ENCODE data around the gene TCF3.

- TF ChIP-seq CTCF (IDR thresholded peaks at IDR 0.05; ENCODE audit: poor library complexity) (no peak), EZH2 (IDR thresholded peaks at IDR 0.05; ENCODE audit: borderline replicate concordance) (no peak)
These were observed 77.9 kb downstream of the TCF3 start for GRCh38 chr19:1574354-1575136.

Data from hepatocyte (in vitro differentiated cells).